Astrocyte (in vitro differentiated cells and primary cell): Measurements from ENCODE around the gene ZMIZ1. TPM values are rescaled to one million over a fixed set of nuclear protein-coding genes. Genes with fewer than 3 reads are reported as not detected.

Experiments
- DNase-seq: peaks from one replicate; pipeline ENCODE4 v3.0.0-alpha.2; 2010; ENCODE audit warnings: low read depth
- FAIRE-seq: peaks from 2 replicates; lab custom pipeline; 2011; peaks lifted over from hg19 to GRCh38; lab: Jason Lieb, UNC
- H2AFZ ChIP-seq: 2 replicates; pipeline ENCODE4 v1.6.0; 2012; ENCODE audit warnings: low read depth, low read length, inconsistent platforms
- H3K27ac ChIP-seq: 2 replicates; pipeline ENCODE4 v1.5.1; 2011; ENCODE audit warnings: low read depth, low read length, inconsistent platforms
- H3K27me3 ChIP-seq: 2 replicates; pipeline ENCODE4 v1.6.0; 2011; ENCODE audit warnings: low read length, inconsistent platforms; ENCODE audit not compliant: insufficient read depth
- H3K36me3 ChIP-seq: 2 replicates; pipeline ENCODE4 v1.5.1; 2011; ENCODE audit warnings: low read length, inconsistent platforms; ENCODE audit not compliant: insufficient read depth
- H3K4me1 ChIP-seq: 2 replicates; pipeline ENCODE4 v1.5.1; 2011; ENCODE audit warnings: low read length, inconsistent platforms; ENCODE audit not compliant: insufficient read depth
- H3K4me2 ChIP-seq: 2 replicates; pipeline ENCODE4 v1.6.0; 2012; ENCODE audit warnings: low read length, inconsistent platforms
- H3K4me3 ChIP-seq: 2 replicates; pipeline ENCODE4 v1.5.1; 2011; ENCODE audit warnings: low read depth, mild to moderate bottlenecking, low read length, inconsistent platforms; ENCODE audit not compliant: insufficient read depth
- H3K79me2 ChIP-seq: 2 replicates; pipeline ENCODE4 v1.6.0; 2012; ENCODE audit warnings: mild to moderate bottlenecking, low read length, inconsistent platforms; ENCODE audit not compliant: insufficient read depth
- H3K9ac ChIP-seq: 2 replicates; pipeline ENCODE4 v1.6.0; 2012; ENCODE audit warnings: mild to moderate bottlenecking, low read length, inconsistent platforms
- H3K9me3 ChIP-seq: 2 replicates; pipeline ENCODE4 v1.5.1; 2012; ENCODE audit warnings: low read depth, mild to moderate bottlenecking, low read length, inconsistent platforms; ENCODE audit not compliant: insufficient read depth
- H4K20me1 ChIP-seq: 2 replicates; pipeline ENCODE4 v1.6.0; 2012; ENCODE audit warnings: low read length, inconsistent platforms; ENCODE audit not compliant: insufficient read depth
- H3K27ac Mint-ChIP-seq: one replicate; pipeline ENCODE4 v1.8.0; 2021; ENCODE audit warnings: mild to moderate bottlenecking, mixed read lengths; ENCODE audit not compliant: unreplicated experiment
- H3K27me3 Mint-ChIP-seq: one replicate; pipeline ENCODE4 v1.8.0; 2021; ENCODE audit warnings: low read depth, mixed read lengths; ENCODE audit not compliant: unreplicated experiment
- H3K36me3 Mint-ChIP-seq: one replicate; pipeline ENCODE4 v1.8.0; 2021; ENCODE audit warnings: low read depth, mixed read lengths; ENCODE audit not compliant: unreplicated experiment
- H3K4me1 Mint-ChIP-seq: one replicate; pipeline ENCODE4 v1.8.0; 2021; ENCODE audit warnings: low read depth, mixed read lengths; ENCODE audit not compliant: unreplicated experiment
- H3K4me3 Mint-ChIP-seq: one replicate; pipeline ENCODE4 v1.8.0; 2021; ENCODE audit warnings: mild to moderate bottlenecking, moderate library complexity, mixed read lengths; ENCODE audit not compliant: unreplicated experiment
- H3K9me3 Mint-ChIP-seq: one replicate; pipeline ENCODE4 v1.8.0; 2021; ENCODE audit warnings: mild to moderate bottlenecking, mixed read lengths; ENCODE audit not compliant: unreplicated experiment
- EZH2 ChIP-seq: IDR thresholded peaks from 2 replicates; pipeline ENCODE4 v1.6.1; 2012; ENCODE audit warnings: mild to moderate bottlenecking, low read length, inconsistent platforms; ENCODE audit not compliant: insufficient read depth
- total RNA-seq: library from RNA; stranded (reverse); gene quantifications from 2 replicates; pipeline ENCODE4 v1.2.1, GENCODE V29; 2021
- TF ChIP-seq, protein P1 (sequence below): IDR thresholded peaks from 2 replicates; pipeline ENCODE4 v1.5.1; 2011; ENCODE audit warnings: low read depth, mild to moderate bottlenecking, inconsistent platforms, low read length, moderate library complexity; ENCODE audit not compliant: insufficient read depth

The ZMIZ1 gene
- total RNA-seq, 1 donor from 2014 or later = 45.5 TPM

DNA sequence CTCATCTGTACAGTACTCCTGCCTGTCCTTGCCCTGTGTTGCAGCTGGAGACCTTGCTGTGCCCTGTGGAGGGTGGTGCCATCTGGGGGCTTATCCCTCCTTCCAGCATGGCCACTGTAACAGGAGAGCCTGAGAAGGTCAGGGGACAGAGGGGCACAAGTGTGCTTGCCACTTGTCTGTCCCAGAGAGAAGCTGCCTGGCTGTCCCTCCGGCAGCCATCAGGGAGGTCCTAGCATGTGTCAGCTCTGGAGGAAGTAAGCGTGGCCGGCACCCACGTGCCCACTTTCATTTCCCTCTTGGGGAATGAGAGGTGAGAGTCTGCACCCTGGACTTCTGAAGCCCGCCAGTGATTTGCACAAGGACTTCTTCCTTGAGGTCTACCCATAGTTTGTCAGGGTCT, 181.5 kb downstream of the ZMIZ1 start:
- Mint-ChIP-seq H3K4me1 (peaks cover 20% of the 10 kb centered on the region), H3K4me3 (no peak overlapping the region), H3K36me3 (peaks cover 16% of the 10 kb centered on the region), H3K9me3 (no peaks in the 10 kb centered on the region), H3K27me3 (no peaks in the 10 kb centered on the region), H3K27ac (no peak overlapping the region)
- Histone ChIP-seq H2AFZ (no peak overlapping the region), H3K36me3 (no peaks in the 10 kb centered on the region), H3K4me1 (peaks cover 32% of the 10 kb centered on the region), H4K20me1 (peaks cover 100% of the 10 kb centered on the region), H3K27ac (no peak overlapping the region), H3K79me2 (peaks cover 98% of the 10 kb centered on the region), H3K9me3 (no peaks in the 10 kb centered on the region), H3K4me2 (no peak overlapping the region), H3K27me3 (no peaks in the 10 kb centered on the region), H3K9ac (no peak overlapping the region), H3K4me3 (no peak overlapping the region)
- no peak for DNase-seq
- TF ChIP-seq, protein P1, sequence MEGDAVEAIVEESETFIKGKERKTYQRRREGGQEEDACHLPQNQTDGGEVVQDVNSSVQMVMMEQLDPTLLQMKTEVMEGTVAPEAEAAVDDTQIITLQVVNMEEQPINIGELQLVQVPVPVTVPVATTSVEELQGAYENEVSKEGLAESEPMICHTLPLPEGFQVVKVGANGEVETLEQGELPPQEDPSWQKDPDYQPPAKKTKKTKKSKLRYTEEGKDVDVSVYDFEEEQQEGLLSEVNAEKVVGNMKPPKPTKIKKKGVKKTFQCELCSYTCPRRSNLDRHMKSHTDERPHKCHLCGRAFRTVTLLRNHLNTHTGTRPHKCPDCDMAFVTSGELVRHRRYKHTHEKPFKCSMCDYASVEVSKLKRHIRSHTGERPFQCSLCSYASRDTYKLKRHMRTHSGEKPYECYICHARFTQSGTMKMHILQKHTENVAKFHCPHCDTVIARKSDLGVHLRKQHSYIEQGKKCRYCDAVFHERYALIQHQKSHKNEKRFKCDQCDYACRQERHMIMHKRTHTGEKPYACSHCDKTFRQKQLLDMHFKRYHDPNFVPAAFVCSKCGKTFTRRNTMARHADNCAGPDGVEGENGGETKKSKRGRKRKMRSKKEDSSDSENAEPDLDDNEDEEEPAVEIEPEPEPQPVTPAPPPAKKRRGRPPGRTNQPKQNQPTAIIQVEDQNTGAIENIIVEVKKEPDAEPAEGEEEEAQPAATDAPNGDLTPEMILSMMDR = no peak
- no peak for TF ChIP-seq EZH2
- no peak for FAIRE-seq

DNA sequence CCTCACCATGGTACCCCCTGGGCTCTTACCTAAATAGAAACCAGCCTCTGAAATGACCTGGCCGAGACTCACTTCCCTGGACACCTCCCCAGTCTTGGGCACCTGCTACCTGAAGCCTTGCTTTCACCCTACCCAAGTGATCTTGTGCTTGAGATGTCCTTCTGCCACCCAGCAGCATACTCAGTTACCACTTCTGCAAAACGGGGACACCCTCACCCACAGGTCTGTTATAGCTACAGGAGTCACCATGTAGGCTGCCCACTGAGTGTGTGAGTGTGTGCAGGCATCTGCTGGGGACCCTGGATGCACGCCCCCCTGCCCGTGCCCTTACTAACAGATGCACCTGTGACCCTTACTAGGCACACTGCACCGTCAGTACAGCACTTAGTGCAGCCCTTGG, 183.7 kb downstream of the ZMIZ1 start:
- no peak overlapping the region for H3K4me3 ChIP-seq
- no peak for DNase-seq
- no peaks in the 10 kb centered on the region for H3K9me3 ChIP-seq
- no peaks in the 10 kb centered on the region for H3K27me3 ChIP-seq
- no peak overlapping the region for H3K4me2 ChIP-seq
- peaks cover 94% of the 10 kb centered on the region for H3K79me2 ChIP-seq
- H3K36me3 ChIP-seq = peaks cover 4% of the 10 kb centered on the region
- no peaks in the 10 kb centered on the region for H3K9me3 Mint-ChIP-seq
- no peak overlapping the region for H3K9ac ChIP-seq
- FAIRE-seq = no peak
- H3K36me3 Mint-ChIP-seq = peaks cover 11% of the 10 kb centered on the region
- TF ChIP-seq EZH2 = no peak
- TF ChIP-seq, protein P1 = no peak
- H3K4me3 Mint-ChIP-seq = no peak overlapping the region
- H2AFZ ChIP-seq = no peak overlapping the region
- H3K4me1 ChIP-seq = peaks cover 13% of the 10 kb centered on the region
- no peaks in the 10 kb centered on the region for H3K27me3 Mint-ChIP-seq
- H3K27ac Mint-ChIP-seq = no peak overlapping the region
- H3K4me1 Mint-ChIP-seq = peaks cover 7% of the 10 kb centered on the region
- no peak overlapping the region for H3K27ac ChIP-seq
- peaks cover 100% of the 10 kb centered on the region for H4K20me1 ChIP-seq

DNA sequence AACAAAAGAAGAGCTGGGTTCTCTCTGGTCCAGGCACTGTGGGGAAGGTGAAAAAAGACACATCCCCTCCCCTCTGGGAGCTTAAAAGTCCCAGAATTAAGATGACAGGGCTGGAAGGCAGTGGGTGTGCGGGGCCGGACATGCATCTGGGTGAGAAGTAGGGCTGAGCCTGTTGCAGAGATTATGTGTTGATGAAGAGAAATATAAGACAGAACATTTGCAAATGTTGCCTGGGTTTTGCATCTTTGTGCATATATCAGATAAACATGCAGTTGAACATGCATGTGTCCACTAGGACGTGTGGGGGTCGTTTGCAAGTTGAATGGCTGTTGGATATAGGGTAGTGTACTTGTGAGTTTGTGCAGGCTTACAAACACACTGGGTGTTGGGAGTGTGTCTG, 184.2 kb downstream of the ZMIZ1 start:
- Histone ChIP-seq H3K4me3 (no peak overlapping the region), H3K36me3 (peaks cover 4% of the 10 kb centered on the region), H3K4me1 (peaks cover 10% of the 10 kb centered on the region), H3K9ac (no peak overlapping the region), H3K27me3 (no peaks in the 10 kb centered on the region), H2AFZ (no peak overlapping the region), H3K27ac (no peak overlapping the region), H3K79me2 (peaks cover 92% of the 10 kb centered on the region), H4K20me1 (peaks cover 100% of the 10 kb centered on the region), H3K4me2 (no peak overlapping the region), H3K9me3 (no peaks in the 10 kb centered on the region)
- Mint-ChIP-seq H3K27me3 (no peaks in the 10 kb centered on the region), H3K36me3 (peaks cover 15% of the 10 kb centered on the region), H3K27ac (no peak overlapping the region), H3K9me3 (no peaks in the 10 kb centered on the region), H3K4me1 (peaks cover 4% of the 10 kb centered on the region), H3K4me3 (no peak overlapping the region)
- DNase-seq (no peak), FAIRE-seq (no peak)
- no peak for TF ChIP-seq EZH2
